ENCODE data around the gene ZNF724. TPM values are rescaled to one million over a fixed set of nuclear protein-coding genes. Genes with fewer than 3 reads are reported as not detected.

The ZNF724 gene
- total and polyA plus RNA-seq, 3 donors from 2014 or later, result 1.4 to 9.0 (median 8.0) TPM

DNA sequence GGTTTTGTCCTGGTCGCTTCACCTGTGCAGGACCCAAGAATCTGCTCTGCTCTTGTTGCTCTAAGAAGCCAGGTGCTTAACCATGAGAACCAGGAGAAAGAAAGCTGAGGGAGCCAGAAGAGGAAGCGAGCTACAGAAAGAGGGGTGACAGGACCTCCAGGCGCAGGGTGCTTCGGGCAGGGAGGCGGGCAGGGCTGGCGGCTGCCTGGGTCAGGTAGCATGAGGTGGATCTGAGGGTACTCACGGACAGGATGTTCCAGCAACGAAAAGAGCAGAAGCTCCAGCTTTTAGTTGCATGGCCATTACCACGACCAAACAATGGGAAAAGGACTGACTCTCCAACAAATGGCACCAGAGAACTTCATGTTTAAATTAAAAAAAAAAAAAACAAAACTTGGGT is 59.9 kb downstream of the ZNF724 start:
- H3K27me3 ChIP-seq, result no peaks in the 10 kb centered on the region
- H3K36me3 ChIP-seq (ENCODE audit: low read depth, missing control alignments), result no peaks in the 10 kb centered on the region
- no peak for DNase-seq
- H3K27ac ChIP-seq, result no peak overlapping the region
- no peaks in the 10 kb centered on the region for H3K9me3 ChIP-seq
- WGBS, 2 donors, result 72 to 73% methylated on average over 9 of the region's 9 CpGs
- no peak for TF ChIP-seq POLR2A (IDR thresholded peaks at IDR 0.05)
- TF ChIP-seq, protein P1, sequence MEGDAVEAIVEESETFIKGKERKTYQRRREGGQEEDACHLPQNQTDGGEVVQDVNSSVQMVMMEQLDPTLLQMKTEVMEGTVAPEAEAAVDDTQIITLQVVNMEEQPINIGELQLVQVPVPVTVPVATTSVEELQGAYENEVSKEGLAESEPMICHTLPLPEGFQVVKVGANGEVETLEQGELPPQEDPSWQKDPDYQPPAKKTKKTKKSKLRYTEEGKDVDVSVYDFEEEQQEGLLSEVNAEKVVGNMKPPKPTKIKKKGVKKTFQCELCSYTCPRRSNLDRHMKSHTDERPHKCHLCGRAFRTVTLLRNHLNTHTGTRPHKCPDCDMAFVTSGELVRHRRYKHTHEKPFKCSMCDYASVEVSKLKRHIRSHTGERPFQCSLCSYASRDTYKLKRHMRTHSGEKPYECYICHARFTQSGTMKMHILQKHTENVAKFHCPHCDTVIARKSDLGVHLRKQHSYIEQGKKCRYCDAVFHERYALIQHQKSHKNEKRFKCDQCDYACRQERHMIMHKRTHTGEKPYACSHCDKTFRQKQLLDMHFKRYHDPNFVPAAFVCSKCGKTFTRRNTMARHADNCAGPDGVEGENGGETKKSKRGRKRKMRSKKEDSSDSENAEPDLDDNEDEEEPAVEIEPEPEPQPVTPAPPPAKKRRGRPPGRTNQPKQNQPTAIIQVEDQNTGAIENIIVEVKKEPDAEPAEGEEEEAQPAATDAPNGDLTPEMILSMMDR (IDR thresholded peaks at IDR 0.05), result no peak
- intact Hi-C loops (cut with DNase I; ENCODE audit: low total_unique reads), result no loop called here
- no peaks in the 10 kb centered on the region for H3K4me1 ChIP-seq
- H3K4me3 ChIP-seq, result no peak overlapping the region

DNA sequence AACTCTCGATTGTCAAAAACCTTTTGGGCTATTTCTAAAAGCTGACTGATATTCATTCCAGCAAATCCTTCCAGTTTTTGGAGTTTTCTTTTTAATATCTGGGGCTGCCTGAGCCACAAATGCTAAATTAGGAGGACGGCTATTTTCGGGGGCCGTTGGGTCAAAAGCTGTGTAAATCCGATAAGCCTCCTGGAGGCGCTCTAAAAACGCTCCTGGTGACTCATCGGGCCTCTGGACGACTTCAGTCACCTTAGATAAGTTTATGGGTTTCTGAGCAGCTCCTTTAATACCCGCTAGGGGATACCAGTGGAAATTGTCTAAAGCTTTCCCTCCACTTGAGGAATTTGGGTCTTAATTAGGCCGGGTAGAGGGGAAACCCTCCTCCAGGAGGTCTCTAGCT is 66.9 kb downstream of the ZNF724 start:
- H3K9me3 ChIP-seq, result no peaks in the 10 kb centered on the region
- H3K27me3 ChIP-seq, result no peaks in the 10 kb centered on the region
- WGBS, 2 donors, result 73 to 75% methylated on average over 11 of the region's 11 CpGs
- TF ChIP-seq POLR2A (IDR thresholded peaks at IDR 0.05), result no peak
- TF ChIP-seq, protein P1 (IDR thresholded peaks at IDR 0.05), result no peak
- H3K4me3 ChIP-seq, result no peak overlapping the region
- H3K27ac ChIP-seq, result no peak overlapping the region
- DNase-seq, result no peak
- H3K4me1 ChIP-seq, result no peaks in the 10 kb centered on the region
- intact Hi-C loops (cut with DNase I; ENCODE audit: low total_unique reads), result no loop called here
- no peaks in the 10 kb centered on the region for H3K36me3 ChIP-seq (ENCODE audit: low read depth, missing control alignments)

Small RNA genes within 50 kb of the gene (small RNA-seq; reads per million reads assigned to genes)
- 0 reads per million in 2 donors for gene VN1R91P

Other genes starting within 250 kb of the ZNF724 start
- gene ZNF728, start 247.2 kb downstream of the ZNF724 start, total RNA-seq, result 10 to 100 TPM; 22.9 to 33.3 TPM
- gene ZNF728, start 247.2 kb downstream of the ZNF724 start, polyA plus RNA-seq (ENCODE audit: insufficient read depth, low read depth, low replicate concordance), result 9.0 TPM
- gene ZNF730, start 133.4 kb downstream of the ZNF724 start, total RNA-seq, result 1 to 10 TPM; 3.5 to 8.8 TPM
- gene ZNF730, start 133.4 kb downstream of the ZNF724 start, polyA plus RNA-seq (ENCODE audit: insufficient read depth, low read depth, low replicate concordance), result 1.3 TPM
- gene ZNF91, start 145.1 kb upstream of the ZNF724 start, total RNA-seq, result 100 to 1,000 TPM in 1 of 2 donors, 10 to 100 TPM in 1; 96.1 to 101 TPM
- gene ZNF91, start 145.1 kb upstream of the ZNF724 start, polyA plus RNA-seq (ENCODE audit: insufficient read depth, low read depth, low replicate concordance), result 50.1 TPM